ENCODE data around the gene NKAIN4.

DNA sequence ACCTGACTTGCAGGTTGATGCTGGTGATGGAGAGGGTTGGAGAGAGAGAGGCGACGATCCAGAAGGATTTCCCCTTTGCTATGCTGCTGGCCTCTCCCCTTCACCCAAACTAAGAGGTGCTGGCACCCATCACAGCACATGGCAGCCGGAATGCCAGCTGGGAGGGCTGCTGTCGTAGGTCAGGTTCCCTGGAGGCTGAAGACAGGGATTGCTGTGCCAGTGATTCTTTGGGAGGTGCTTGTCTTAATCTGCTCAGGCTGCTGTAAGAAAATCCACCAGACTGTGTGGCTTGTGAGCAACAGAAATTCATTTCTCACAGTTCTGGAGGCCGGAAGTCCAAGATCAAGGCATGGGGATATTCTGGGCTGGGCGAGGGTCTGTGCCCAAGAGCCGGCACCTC is 14.0 kb upstream of the NKAIN4 start:
- TF ChIP-seq CTCF (conservative IDR thresholded peaks at IDR 0.05; ENCODE audit: low read depth in 2 of 2), result no peak
- no peak for TF ChIP-seq ZNF331 (CRISPR knock-in tag; IDR thresholded peaks at IDR 0.05; ENCODE audit: low read depth)
- TF ChIP-seq POLR2AphosphoS5 (IDR thresholded peaks at IDR 0.05; ENCODE audit: low read depth), result no peak
- no peak for TF ChIP-seq ZNF114 (CRISPR knock-in tag; IDR thresholded peaks at IDR 0.05)
- no peak for TF ChIP-seq JUNB (IDR thresholded peaks at IDR 0.05; ENCODE audit: unreplicated experiment)
- TF ChIP-seq REST (IDR thresholded peaks at IDR 0.05; ENCODE audit: unreplicated experiment), result no peak
- no peak for TF ChIP-seq STAT1 (IDR thresholded peaks at IDR 0.05; ENCODE audit: unreplicated experiment)
- TF ChIP-seq EZH2phosphoT487 (IDR thresholded peaks at IDR 0.05; ENCODE audit: unreplicated experiment), result no peak
- no peak for TF ChIP-seq EZH2 (IDR thresholded peaks at IDR 0.05; ENCODE audit: low read depth, unreplicated experiment)
